Panc1 (cell line): ENCODE results near the gene FARS2.

Experiments
- POLR2AphosphoS5 ChIP-seq: IDR thresholded peaks from 2 replicates; pipeline ENCODE4 v1.6.1; 2012; ENCODE audit warnings: mild to moderate bottlenecking, low read depth, low read length, moderate library complexity
- TF ChIP-seq, protein P1 (sequence below): fragments of 450-650 bp; IDR thresholded peaks from 2 replicates; pipeline ENCODE4 v1.5.1; 2017; ENCODE audit warnings: mild to moderate bottlenecking

DNA sequence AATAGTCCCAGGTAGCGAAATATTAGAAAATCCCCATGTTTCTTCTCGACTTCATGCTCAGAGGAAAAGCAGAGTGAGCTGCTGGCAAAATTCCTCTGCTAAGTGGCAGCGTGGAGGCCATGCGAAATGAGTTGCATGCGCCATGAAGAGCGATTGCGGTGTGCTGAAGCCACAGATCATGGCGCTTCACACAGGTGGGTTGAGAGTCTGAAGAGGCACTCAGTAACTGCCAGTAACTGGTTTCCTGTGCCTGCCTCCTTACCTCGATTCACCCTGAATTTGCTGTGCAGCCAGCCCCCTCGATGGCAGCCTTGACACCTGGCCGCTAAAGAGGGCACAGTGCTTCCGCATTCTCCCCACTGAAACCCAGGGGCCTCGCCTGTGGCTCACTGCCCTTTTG, 443.9 kb downstream of the FARS2 start:
- TF ChIP-seq POLR2AphosphoS5 = no peak
- TF ChIP-seq, protein P1, sequence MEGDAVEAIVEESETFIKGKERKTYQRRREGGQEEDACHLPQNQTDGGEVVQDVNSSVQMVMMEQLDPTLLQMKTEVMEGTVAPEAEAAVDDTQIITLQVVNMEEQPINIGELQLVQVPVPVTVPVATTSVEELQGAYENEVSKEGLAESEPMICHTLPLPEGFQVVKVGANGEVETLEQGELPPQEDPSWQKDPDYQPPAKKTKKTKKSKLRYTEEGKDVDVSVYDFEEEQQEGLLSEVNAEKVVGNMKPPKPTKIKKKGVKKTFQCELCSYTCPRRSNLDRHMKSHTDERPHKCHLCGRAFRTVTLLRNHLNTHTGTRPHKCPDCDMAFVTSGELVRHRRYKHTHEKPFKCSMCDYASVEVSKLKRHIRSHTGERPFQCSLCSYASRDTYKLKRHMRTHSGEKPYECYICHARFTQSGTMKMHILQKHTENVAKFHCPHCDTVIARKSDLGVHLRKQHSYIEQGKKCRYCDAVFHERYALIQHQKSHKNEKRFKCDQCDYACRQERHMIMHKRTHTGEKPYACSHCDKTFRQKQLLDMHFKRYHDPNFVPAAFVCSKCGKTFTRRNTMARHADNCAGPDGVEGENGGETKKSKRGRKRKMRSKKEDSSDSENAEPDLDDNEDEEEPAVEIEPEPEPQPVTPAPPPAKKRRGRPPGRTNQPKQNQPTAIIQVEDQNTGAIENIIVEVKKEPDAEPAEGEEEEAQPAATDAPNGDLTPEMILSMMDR = no peak
